Spinal cord (tissue), 10 donors: ENCODE results near the gene NKD1. TPM values are rescaled to one million over a fixed set of nuclear protein-coding genes. Genes with fewer than 3 reads are reported as not detected.

Experiments
- DNase-seq, 6 donors: peaks; one replicate each; pipeline versions ENCODE4 v3.0.0 to v3.0.0-alpha.2; 2013 to 2015; ENCODE audit warnings: low spot score in 6 of 6, low read depth in 4 of 6
- H3K27ac ChIP-seq: one replicate; pipeline ENCODE4 v1.5.1; 2013; ENCODE audit warnings: low read depth, low read length, control low read depth
- H3K27me3 ChIP-seq: one replicate; pipeline ENCODE4 v1.6.1; 2013; ENCODE audit warnings: low read length; ENCODE audit not compliant: control insufficient read depth, insufficient read depth
- H3K36me3 ChIP-seq: one replicate; pipeline ENCODE4 v1.6.1; 2013; ENCODE audit warnings: low read length; ENCODE audit not compliant: control insufficient read depth, insufficient read depth
- H3K4me1 ChIP-seq: one replicate; pipeline ENCODE4 v1.6.1; 2013; ENCODE audit warnings: low read length; ENCODE audit not compliant: control insufficient read depth, insufficient read depth
- H3K4me3 ChIP-seq: one replicate; pipeline ENCODE4 v1.5.1; 2013; ENCODE audit warnings: low read depth, low read length, control low read depth
- H3K9me3 ChIP-seq: one replicate; pipeline ENCODE4 v1.6.1; 2013; ENCODE audit warnings: low read length; ENCODE audit not compliant: control insufficient read depth, insufficient read depth
- WGBS: methylation state at CpG from one replicate; pipeline ENCODE4 v1.1.5; 2013; ENCODE audit warnings: missing lambda C conversion rate; ENCODE audit not compliant: insufficient coverage; 5-methylcytosine and 5-hydroxymethylcytosine counted together
- polyA plus RNA-seq, 2 donors: library from polyadenylated mRNA; unstranded; fragments of 120-200 nt; gene quantifications; one replicate each; pipeline ENCODE4 v1.2.1, GENCODE V29; 2013; ENCODE audit not compliant: insufficient read length in 2 of 2
- total RNA-seq, 2 donors: library from RNA; depleted of rRNA in 1 of 2; stranded (reverse); fragments of 120-200 nt in 1 of 2; fragments of >200 nt in 1 of 2; gene quantifications; one replicate each; pipeline versions ENCODE4 v1.2.3 to v1.2.4, GENCODE V29; 2013 to 2014
- donor health status: healthy.

Gene NKD1
- total and polyA plus RNA-seq, 4 donors, result 6.7 to 33.8 (median 25.7) TPM

- H3K27me3 ChIP-seq, result no peaks in the 10 kb centered on the region
- no peaks in the 10 kb centered on the region for H3K9me3 ChIP-seq
- H3K27ac ChIP-seq, result no peak overlapping the region
- no peak overlapping the region for H3K4me3 ChIP-seq
- H3K36me3 ChIP-seq, result peaks cover 14% of the 10 kb centered on the region
- H3K4me1 ChIP-seq, result peaks cover 21% of the 10 kb centered on the region
- WGBS, result no CpG with 5 or more reads among the region's 5 CpGs
- no peak for DNase-seq
These were observed 17.2 kb downstream of the NKD1 start for GRCh38 chr16:50565428-50565827.

- H3K9me3 ChIP-seq, result no peaks in the 10 kb centered on the region
- WGBS, result 88% methylated on average over 6 of the region's 7 CpGs
- H3K36me3 ChIP-seq, result peaks cover 17% of the 10 kb centered on the region
- H3K4me1 ChIP-seq, result peaks cover 27% of the 10 kb centered on the region
- H3K27me3 ChIP-seq, result no peaks in the 10 kb centered on the region
- H3K4me3 ChIP-seq, result no peak overlapping the region
- no peak for DNase-seq
- H3K27ac ChIP-seq, result no peak overlapping the region
These were observed 18.1 kb downstream of the NKD1 start for GRCh38 chr16:50566014-50566962.

GRCh38 chr16:50567651-50568050 lies 19.5 kb downstream of the NKD1 start:
- no peaks in the 10 kb centered on the region for H3K9me3 ChIP-seq
- H3K27ac ChIP-seq, result no peak overlapping the region
- peaks cover 25% of the 10 kb centered on the region for H3K36me3 ChIP-seq
- H3K4me3 ChIP-seq, result no peak overlapping the region
- H3K4me1 ChIP-seq, result peaks cover 35% of the 10 kb centered on the region
- no peak for DNase-seq
- 61% methylated on average over 3 of the region's 5 CpGs for WGBS
- no peaks in the 10 kb centered on the region for H3K27me3 ChIP-seq

- 65% methylated on average over 3 of the region's 9 CpGs for WGBS
- Histone ChIP-seq H3K9me3 (no peaks in the 10 kb centered on the region), H3K27me3 (no peaks in the 10 kb centered on the region), H3K27ac (no peak overlapping the region), H3K4me3 (no peak overlapping the region), H3K4me1 (peaks cover 38% of the 10 kb centered on the region), H3K36me3 (peaks cover 25% of the 10 kb centered on the region)
- DNase-seq, result peak in 1 of 6 donors; percentile 46
These were observed 20.1 kb downstream of the NKD1 start for GRCh38 chr16:50568187-50568815.

GRCh38 chr16:50570354-50570753 lies 22.2 kb downstream of the NKD1 start:
- Histone ChIP-seq H3K36me3 (peaks cover 23% of the 10 kb centered on the region), H3K4me3 (no peak overlapping the region), H3K9me3 (no peaks in the 10 kb centered on the region), H3K4me1 (peaks cover 50% of the 10 kb centered on the region), H3K27ac (no peak overlapping the region), H3K27me3 (no peaks in the 10 kb centered on the region)
- no peak for DNase-seq
- WGBS, result 88% methylated on average over 7 of the region's 7 CpGs

GRCh38 chr16:50570808-50571598 lies 22.8 kb downstream of the NKD1 start:
- Histone ChIP-seq H3K36me3 (peaks cover 23% of the 10 kb centered on the region), H3K4me3 (no peak overlapping the region), H3K27ac (no peak overlapping the region), H3K9me3 (no peaks in the 10 kb centered on the region), H3K4me1 (peaks cover 55% of the 10 kb centered on the region), H3K27me3 (no peaks in the 10 kb centered on the region)
- 90% methylated on average over 8 of the region's 11 CpGs for WGBS
- no peak for DNase-seq

DNA sequence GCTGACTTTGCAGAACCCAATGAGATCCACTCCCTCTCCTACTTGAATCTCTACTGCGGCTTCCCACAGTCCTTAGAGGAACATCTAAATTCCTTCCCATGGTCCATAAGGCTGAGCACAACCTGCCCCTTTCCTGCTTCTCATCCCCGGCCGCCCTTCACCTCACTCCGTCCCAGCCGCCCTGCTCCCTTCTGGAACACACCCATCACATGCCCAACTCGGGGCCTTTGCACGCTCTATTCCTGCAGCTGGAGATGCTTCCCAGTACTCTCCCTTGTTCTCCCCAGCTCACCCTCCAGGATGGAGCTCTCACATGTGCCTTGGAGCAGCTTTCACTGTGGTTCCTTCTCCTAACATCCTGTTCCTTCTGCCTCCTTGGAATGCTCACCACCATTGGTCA lies 23.6 kb downstream of the NKD1 start:
- WGBS, result 91% methylated on average over 7 of the region's 7 CpGs
- Histone ChIP-seq H3K27me3 (no peaks in the 10 kb centered on the region), H3K27ac (no peak overlapping the region), H3K4me1 (peaks cover 56% of the 10 kb centered on the region), H3K4me3 (no peak overlapping the region), H3K36me3 (peaks cover 18% of the 10 kb centered on the region), H3K9me3 (no peaks in the 10 kb centered on the region)
- DNase-seq, result no peak

DNA sequence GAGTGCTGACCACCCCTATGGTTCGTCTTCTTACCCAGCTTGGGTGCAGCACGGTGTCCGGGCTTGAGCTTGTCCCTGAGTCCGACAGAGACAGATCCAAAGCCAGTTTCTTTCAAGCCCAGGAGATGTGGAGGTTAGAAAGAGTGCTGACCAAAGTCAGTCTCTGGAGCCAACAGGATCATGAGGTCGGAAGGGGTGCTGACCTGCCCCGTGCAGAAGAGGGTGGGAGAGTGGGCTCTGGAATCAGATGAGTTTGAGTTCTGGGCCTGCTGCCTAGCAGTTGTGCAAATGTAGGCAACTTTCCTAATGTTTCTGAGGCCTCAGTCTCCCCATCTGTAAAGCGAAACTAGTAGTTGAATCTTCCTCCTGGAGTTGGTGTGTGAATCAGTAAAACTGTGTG lies 24.5 kb downstream of the NKD1 start:
- Histone ChIP-seq H3K27me3 (no peaks in the 10 kb centered on the region), H3K4me3 (no peak overlapping the region), H3K36me3 (peaks cover 18% of the 10 kb centered on the region), H3K27ac (no peak overlapping the region), H3K4me1 (peaks cover 50% of the 10 kb centered on the region), H3K9me3 (no peaks in the 10 kb centered on the region)
- WGBS, result 90% methylated on average over 4 of the region's 7 CpGs
- no peak for DNase-seq

DNA sequence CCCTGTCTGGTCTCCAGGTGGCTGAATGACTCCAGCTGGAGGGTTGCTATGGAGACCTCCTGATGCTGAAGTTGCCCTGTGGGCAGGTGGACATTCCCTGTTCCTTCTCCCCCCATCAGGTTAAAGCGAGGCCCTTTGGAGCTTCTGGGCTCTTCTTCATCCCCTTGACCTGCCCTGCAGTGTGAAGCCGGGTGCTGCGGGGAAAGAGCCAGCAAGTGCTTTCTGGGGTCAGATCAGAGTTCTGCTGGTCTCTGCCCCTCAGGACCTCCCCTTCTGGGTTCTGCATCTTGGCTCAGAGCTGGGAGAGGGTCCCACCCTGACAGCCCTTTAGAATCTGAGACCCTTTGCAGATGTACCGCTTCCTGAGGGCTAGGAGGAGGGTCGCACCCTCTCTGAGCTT lies 25.1 kb downstream of the NKD1 start:
- Histone ChIP-seq H3K27me3 (no peaks in the 10 kb centered on the region), H3K36me3 (peaks cover 15% of the 10 kb centered on the region), H3K4me1 (peaks cover 46% of the 10 kb centered on the region), H3K27ac (no peak overlapping the region), H3K9me3 (no peaks in the 10 kb centered on the region), H3K4me3 (no peak overlapping the region)
- 95% methylated on average over 4 of the region's 5 CpGs for WGBS
- no peak for DNase-seq
